AG04450 (cell line): Measurements from ENCODE around the gene PITPNM1. TPM values are rescaled to one million over a fixed set of nuclear protein-coding genes. Genes with fewer than 3 reads are reported as not detected.

Experiments
- CTCF ChIA-PET: fragments of 300-600, 350-600 bp; formaldehyde crosslinking; extraction: SDS; loops from one replicate; lab custom pipeline; 2022; ENCODE audit warnings: antibody characterized with exemption, inconsistent platforms; lab: Charles Lee
- POLR2A ChIA-PET: fragments of 350-600 bp; formaldehyde crosslinking; extraction: SDS; loops from one replicate; lab custom pipeline; 2021; ENCODE audit warnings: antibody characterized with exemption, inconsistent platforms; lab: Yijun Ruan, JAX
- DNase-seq: peaks from one replicate; pipeline ENCODE4 v3.0.0-alpha.2; 2011; ENCODE audit warnings: low read depth, low spot score
- H3K27ac ChIP-seq: one replicate; pipeline ENCODE4 v1.5.1; 2012; ENCODE audit warnings: low read depth, low read length, control low read depth
- H3K27me3 ChIP-seq: one replicate; pipeline ENCODE4 v1.6.0; 2012; ENCODE audit warnings: low read length; ENCODE audit not compliant: control insufficient read depth, insufficient read depth
- H3K4me3 ChIP-seq: 2 replicates; pipeline ENCODE4 v1.5.1; 2011; ENCODE audit warnings: mild to moderate bottlenecking, low read depth, low read length, control low read depth
- H3K9me3 ChIP-seq: 2 replicates; pipeline ENCODE4 v1.5.1; 2012; ENCODE audit warnings: low read length; ENCODE audit not compliant: control insufficient read depth, insufficient read depth
- polyA plus RNA-seq: library from polyadenylated mRNA; depleted of rRNA; stranded (reverse); fragments of >200 nt; gene quantifications from 2 replicates; pipeline ENCODE4 v1.2.3, GENCODE V29; 2011
- TF ChIP-seq, protein P1 (sequence below): IDR thresholded peaks from 2 replicates; pipeline ENCODE4 v1.5.1; 2011; ENCODE audit warnings: low read depth, low read length, control low read depth, inconsistent platforms

Gene PITPNM1
- polyA plus RNA-seq, 1 experiment: 6.4 TPM

DNA sequence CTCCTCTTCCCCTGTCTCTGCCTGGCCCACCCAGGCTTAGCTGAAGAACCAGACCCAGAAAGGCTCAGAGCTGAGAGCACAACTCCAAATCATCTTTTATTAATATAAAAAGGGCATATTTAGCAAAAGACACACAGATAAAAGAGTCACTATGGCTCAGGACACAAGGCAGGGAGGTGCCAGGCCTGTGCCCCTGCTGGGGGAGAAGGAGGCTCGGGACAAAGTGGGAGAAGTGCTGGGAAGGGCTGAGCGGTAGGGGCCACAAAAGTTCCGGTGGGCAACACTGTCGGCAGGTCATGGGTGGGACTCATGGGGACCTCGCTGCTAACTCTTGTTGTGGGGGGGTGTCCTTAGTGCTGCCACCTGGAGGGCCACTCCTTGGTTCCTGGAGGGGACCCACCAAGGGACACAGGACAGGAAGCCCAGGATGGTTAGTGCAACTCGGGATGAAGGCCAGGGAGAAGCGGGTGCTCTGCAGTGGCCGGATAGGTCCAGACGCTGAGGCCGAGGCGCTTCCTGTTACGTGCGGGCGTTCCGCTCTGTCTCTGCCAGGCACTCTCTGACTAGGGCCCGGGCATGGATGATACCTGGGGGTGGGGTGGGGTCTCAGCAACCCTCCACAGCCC is 1.4 kb upstream of the PITPNM1 start:
- TF ChIP-seq, protein P1, sequence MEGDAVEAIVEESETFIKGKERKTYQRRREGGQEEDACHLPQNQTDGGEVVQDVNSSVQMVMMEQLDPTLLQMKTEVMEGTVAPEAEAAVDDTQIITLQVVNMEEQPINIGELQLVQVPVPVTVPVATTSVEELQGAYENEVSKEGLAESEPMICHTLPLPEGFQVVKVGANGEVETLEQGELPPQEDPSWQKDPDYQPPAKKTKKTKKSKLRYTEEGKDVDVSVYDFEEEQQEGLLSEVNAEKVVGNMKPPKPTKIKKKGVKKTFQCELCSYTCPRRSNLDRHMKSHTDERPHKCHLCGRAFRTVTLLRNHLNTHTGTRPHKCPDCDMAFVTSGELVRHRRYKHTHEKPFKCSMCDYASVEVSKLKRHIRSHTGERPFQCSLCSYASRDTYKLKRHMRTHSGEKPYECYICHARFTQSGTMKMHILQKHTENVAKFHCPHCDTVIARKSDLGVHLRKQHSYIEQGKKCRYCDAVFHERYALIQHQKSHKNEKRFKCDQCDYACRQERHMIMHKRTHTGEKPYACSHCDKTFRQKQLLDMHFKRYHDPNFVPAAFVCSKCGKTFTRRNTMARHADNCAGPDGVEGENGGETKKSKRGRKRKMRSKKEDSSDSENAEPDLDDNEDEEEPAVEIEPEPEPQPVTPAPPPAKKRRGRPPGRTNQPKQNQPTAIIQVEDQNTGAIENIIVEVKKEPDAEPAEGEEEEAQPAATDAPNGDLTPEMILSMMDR: no peak
- H3K27ac ChIP-seq: no peak overlapping the region
- H3K27me3 ChIP-seq: no peaks in the 10 kb centered on the region
- no peak for DNase-seq
- H3K4me3 ChIP-seq: no peak overlapping the region
- POLR2A ChIA-PET: no interaction called here
- H3K9me3 ChIP-seq: no peaks in the 10 kb centered on the region; the same call in 1 of the 2 replicates
- CTCF ChIA-PET: interaction anchor here (0.6 kb wide), 1 partner anchor 105 kb away, joined by 3 read pairs; the partner anchor contains the start of gene PPP1CA

DNA sequence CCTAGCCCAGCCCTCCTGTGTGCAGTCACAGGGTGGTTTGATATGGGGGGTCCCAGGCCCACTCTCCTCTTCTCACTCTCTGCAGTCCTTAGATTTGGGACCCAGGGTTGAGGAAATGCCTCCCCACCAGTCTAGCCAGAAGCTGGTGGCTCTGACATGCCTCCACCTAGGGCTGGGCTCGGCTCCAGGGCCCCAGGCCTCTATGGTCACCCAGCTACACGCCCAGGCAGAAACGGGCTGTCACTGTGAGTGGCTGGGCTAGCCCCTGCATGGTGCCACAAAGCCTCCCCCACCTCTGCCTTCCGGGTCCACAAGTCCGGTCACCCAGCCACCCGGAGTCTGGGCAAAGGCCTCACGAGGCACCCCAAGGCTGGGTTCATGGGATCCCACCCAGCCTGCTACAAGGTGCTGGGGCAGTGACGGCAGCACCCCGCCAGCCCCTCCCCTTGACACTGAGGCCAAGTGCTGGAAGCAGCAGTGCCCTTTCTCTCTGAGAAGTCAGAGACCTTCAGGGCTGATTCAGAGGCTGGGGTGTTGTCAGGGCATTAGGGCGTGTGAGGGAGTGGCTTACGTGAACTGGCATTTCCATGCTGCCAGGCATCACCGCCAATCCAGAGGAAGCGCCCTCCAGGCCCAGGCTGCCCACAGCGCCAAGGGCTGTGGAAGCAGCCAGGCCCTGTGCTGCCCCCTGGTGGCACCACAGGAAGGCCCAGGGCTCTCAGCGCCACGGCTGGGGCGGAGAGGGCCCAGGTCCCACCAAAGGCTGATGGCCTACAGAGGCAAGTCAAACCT is 638 bp upstream of the PITPNM1 start:
- ChIA-PET CTCF (interaction anchor here (0.9 kb wide), 1 partner anchor 160 kb away, joined by 3 read pairs; no protein-coding TSS in a partner anchor), POLR2A (no interaction called here)
- no peaks in the 10 kb centered on the region; the same call in 1 of the 2 replicates for H3K9me3 ChIP-seq
- peak overlapping the region; percentile 17 for H3K4me3 ChIP-seq
- no peaks in the 10 kb centered on the region for H3K27me3 ChIP-seq
- TF ChIP-seq, protein P1: peak; percentile 97
- DNase-seq: peak; percentile 48
- H3K27ac ChIP-seq: peak overlapping the region; percentile 70

DNA sequence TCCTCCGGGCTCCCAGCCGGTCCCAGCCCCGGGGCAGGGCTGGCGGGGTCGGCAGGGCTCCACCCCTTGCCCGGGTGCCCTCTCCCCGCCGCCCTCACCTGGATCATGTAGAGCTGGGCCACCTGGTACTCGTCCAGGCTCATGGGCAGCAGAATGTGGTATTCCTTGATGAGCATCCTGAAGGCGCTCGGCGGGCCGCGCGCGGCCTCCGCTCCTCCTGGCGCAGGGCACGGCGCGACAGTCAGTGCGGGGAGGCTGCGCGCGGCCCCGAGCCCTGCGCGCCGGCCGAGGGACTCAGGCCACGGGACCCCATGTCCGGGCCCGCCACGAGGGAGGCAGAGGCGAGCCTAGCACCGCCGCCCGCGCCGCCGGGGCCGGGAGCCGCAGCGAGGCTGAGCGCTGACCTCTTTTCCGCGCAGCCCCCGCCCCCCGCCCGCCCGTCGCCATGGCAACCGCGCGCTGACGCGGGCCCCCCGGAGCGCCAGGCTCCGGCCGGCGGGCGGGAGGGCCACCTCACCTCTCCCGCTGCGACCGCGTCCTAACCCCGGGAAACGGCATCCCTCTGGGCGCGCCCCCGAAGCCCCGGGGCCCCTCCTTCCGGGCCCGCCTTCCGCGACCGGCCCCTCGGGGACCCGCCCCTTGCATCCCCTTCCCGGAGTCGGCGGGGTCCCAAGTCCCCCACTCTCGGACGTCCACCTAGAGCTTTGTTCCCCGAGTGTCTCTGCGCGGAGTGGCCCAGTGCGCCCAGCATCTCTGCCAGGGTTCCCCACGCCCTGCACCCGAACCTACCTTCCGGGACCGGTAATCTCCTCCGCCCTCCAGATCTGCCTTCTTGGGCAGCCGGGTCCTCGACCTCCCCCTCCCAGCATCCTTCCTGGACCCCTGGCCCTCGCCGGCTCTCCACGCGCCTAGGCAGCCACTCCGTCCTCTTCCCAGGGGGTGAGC is 886 bp downstream of the PITPNM1 start:
- peak overlapping the region; percentile 72 for H3K4me3 ChIP-seq
- H3K27me3 ChIP-seq: no peaks in the 10 kb centered on the region
- TF ChIP-seq, protein P1: no peak
- POLR2A ChIA-PET: no interaction called here
- CTCF ChIA-PET: no interaction called here
- DNase-seq: no peak
- peak overlapping the region; percentile 39 for H3K27ac ChIP-seq
- H3K9me3 ChIP-seq: no peaks in the 10 kb centered on the region; the same call in 1 of the 2 replicates

DNA sequence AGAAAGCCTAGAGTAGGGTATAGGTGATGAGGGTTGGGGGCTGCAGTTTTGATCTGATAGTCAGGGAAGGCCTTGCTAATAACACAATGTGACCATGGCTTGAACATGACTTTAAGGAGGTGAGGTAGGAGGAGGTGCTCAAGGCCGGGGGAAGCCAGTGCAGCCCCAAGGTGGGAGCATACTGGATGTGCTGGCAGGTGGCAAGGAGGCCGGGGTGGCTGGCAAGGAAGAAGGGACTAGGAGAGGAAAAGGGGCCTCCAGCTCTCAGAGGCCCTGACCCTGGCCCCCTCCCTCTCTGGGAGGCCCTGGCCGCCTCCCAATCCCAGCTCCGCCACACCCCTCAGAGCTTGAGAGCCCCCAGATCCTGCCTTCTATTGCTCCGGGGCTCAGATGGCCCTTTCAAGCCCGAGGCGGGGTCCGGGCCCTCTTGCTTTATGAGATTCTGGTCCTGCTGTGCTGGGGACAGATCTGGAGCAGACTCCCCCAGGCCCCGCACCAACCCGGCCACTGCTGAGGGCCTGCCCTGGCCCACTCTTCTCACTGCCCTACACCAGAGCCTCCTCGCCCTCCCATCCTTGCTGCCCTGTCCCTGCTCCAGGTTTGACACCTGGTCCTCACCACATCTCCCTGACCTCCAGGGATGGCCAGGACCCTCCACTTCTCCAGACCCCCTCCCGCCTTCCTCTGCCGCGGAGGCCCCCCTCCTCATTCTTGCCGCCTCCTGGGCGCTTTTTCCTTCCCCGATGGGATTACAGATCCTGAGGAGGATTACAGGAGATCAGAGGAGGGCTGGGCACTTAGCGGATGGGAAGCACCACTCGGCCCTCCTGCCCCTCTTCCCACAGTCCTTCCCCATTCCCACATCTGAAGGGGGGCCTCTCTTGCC is 1.8 kb downstream of the PITPNM1 start:
- H3K9me3 ChIP-seq: no peaks in the 10 kb centered on the region; the same call in 1 of the 2 replicates
- POLR2A ChIA-PET: no interaction called here
- TF ChIP-seq, protein P1: no peak
- no peaks in the 10 kb centered on the region for H3K27me3 ChIP-seq
- CTCF ChIA-PET: no interaction called here
- H3K27ac ChIP-seq: no peak overlapping the region
- no peak for DNase-seq
- peak overlapping the region; percentile 72 for H3K4me3 ChIP-seq
